Activated naive CD8-positive, alpha-beta T cell treated with anti-CD3 and anti-CD28 coated beads, Interleukin-2, amount 50 U/mL, for 24 hours (primary cell): ENCODE results near the gene POC1B.

ENCODE experiments used
- ATAC-seq: fragments of 150-1000 bp; cut with Tn5 transposase; one replicate; pipeline ENCODE4 v1.10.0; 2021
- DNase-seq: peaks from one replicate; pipeline ENCODE4 v3.0.0; 2021
- H3K27ac Mint-ChIP-seq: one replicate; pipeline ENCODE4 v1.8.0; 2021; ENCODE audit warnings: mild to moderate bottlenecking, mixed read lengths
- H3K27me3 Mint-ChIP-seq: one replicate; pipeline ENCODE4 v1.8.0; 2021; ENCODE audit warnings: mixed read lengths
- H3K36me3 Mint-ChIP-seq: one replicate; pipeline ENCODE4 v1.8.0; 2021; ENCODE audit warnings: low read depth, mixed read lengths
- H3K4me1 Mint-ChIP-seq: one replicate; pipeline ENCODE4 v1.8.0; 2021; ENCODE audit warnings: mixed read lengths
- H3K4me3 Mint-ChIP-seq: one replicate; pipeline ENCODE4 v1.8.0; 2021; ENCODE audit warnings: mild to moderate bottlenecking, moderate library complexity, mixed read lengths
- H3K9me3 Mint-ChIP-seq: one replicate; pipeline ENCODE4 v1.8.0; 2021; ENCODE audit warnings: mixed read lengths

Gene POC1B

DNA sequence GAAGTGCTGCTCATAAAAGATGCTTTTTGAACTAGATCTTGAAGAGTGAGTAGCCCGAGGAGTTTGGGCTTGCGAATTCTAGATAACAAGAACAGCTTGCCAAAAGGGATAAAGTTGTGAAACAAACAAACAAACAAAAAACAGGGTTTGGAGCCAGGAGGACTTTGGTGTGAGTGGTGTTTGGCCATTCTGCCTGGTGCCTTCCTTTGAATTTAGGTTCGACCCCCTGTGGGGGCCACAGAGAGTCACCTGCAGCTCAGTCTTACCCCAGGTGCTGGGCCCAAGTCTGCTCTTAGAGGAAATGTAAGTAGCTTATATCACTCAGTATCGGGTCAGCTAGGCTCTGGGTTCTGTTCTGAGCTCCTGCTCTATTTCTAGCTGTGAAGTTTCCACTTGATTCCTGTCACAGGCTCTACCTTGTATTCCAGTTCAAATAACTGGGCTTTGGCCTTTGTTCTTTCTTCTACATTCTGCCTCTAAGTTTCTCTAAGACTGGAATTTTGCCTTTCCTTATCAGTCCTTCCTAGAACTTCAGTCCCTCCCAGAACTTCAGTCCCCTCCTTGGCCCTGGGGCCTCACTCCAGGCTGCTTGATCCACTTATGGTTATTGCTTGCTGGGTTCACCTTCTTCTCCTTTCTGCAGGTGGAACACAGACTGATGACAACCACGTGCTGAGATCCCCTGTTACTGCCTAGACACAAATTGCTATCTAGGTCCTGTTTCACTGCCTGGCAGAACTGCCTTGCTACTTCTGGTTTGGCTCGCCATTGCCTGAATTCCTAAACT, 153.1 kb downstream of the POC1B start:
- no peak for DNase-seq
- Mint-ChIP-seq H3K27ac (peak overlapping the region; percentile 23), H3K36me3 (no peaks in the 10 kb centered on the region), H3K4me3 (no peak overlapping the region), H3K9me3 (no peaks in the 10 kb centered on the region), H3K4me1 (peaks cover 26% of the 10 kb centered on the region), H3K27me3 (no peaks in the 10 kb centered on the region)
- ATAC-seq, result no peak

GRCh38 chr12:89370850-89371249, 155.0 kb downstream of the POC1B start:
- H3K4me1 Mint-ChIP-seq, result peaks cover 15% of the 10 kb centered on the region
- no peaks in the 10 kb centered on the region for H3K9me3 Mint-ChIP-seq
- ATAC-seq, result no peak
- no peaks in the 10 kb centered on the region for H3K36me3 Mint-ChIP-seq
- no peak overlapping the region for H3K4me3 Mint-ChIP-seq
- no peak for DNase-seq
- no peaks in the 10 kb centered on the region for H3K27me3 Mint-ChIP-seq
- no peak overlapping the region for H3K27ac Mint-ChIP-seq

DNA sequence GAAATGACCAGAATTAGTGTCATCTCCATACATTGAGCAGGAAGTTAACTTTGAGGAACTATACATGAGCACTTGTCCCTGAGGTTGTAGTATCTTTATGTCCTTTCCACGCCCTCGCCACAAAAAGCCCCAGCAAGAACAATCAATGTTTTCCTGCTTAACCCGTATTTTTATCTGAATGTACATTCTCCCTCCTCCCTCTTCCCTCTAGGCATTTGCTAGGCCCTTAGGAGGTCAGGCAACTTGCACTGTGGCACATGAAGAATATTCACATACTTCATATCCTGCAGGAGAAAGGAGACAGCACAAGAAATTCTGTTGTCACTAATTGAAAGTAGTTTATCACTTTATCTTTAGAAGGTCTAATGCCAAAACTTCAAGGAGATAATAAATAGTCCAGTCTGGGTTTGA, 155.4 kb downstream of the POC1B start:
- ATAC-seq (no peak), DNase-seq (no peak)
- Mint-ChIP-seq H3K4me1 (peaks cover 11% of the 10 kb centered on the region), H3K27ac (no peak overlapping the region), H3K9me3 (no peaks in the 10 kb centered on the region), H3K27me3 (no peaks in the 10 kb centered on the region), H3K36me3 (no peaks in the 10 kb centered on the region), H3K4me3 (no peak overlapping the region)
